IPS DF 4.7 (cell line): ENCODE data around the gene LANCL3.
"Not testable (repeated sequence)": the region's sequence is repeated elsewhere in the genome, so short reads cannot be mapped to it uniquely, and the experiment has no call there.

Source experiments
- DNase-seq: peaks from one replicate; pipeline ENCODE4 v3.0.0-alpha.2; 2013; ENCODE audit warnings: low spot score; ENCODE audit errors: extremely low read depth

Gene LANCL3

DNA sequence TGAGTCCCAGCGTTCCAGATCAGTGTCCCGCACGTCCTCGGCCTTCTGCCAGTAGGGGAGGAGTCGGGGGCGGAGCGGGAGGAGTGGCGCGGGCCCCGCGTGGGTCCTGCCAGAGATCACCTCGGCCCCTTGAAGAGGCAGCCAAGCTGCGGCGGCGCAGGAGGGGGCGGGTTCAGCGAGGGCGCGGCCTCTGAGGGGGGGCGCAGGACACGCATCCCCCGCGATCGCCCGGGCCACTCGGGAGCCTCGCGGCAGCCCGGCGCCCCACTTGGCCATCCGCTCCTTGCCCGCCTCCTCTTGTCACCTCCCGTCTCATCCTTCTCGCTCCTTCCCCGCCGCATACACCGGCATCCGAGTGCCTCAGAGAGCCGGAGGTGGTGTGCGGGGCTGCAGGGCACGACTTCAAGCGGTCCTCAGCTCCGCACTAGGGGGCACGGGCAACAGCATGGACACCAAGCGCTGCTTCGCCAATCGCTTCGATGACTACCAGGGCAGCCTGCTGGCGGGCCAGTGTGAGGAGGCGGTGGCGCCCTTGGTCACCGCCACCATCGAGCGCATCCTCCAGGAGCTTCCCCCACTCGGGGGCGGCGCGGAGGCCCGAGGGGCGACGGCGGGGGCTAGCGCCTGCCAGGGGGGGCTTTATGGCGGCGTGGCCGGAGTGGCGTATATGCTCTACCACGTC, at the start of gene LANCL3:
LANCL3 (plus strand) TSS at position 236 of the 682 bp plus-strand sequence; CDS start at position 446, 210 bp downstream.
- DNase-seq = not testable (repeated sequence)

DNA sequence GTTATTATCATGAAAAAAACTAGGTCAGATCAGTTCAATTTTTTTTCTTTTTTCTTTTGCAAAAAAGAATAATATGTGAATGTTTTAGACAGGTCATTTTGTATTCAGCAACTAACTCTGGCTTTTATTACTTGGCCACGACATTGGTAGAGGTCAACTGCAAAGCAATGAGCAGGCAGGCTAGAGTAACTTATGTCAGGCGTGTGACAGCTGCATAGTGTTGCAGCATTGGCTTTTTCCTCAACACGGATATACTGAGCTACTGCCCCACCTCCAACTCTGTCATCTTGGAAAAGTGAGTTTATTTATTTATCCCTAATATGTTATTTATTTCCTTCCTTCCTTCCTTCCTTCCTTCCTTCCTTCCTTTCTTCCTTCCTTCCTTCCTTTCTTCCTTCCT, 47.8 kb upstream of the LANCL3 start:
- DNase-seq = not testable (repeated sequence)

DNA sequence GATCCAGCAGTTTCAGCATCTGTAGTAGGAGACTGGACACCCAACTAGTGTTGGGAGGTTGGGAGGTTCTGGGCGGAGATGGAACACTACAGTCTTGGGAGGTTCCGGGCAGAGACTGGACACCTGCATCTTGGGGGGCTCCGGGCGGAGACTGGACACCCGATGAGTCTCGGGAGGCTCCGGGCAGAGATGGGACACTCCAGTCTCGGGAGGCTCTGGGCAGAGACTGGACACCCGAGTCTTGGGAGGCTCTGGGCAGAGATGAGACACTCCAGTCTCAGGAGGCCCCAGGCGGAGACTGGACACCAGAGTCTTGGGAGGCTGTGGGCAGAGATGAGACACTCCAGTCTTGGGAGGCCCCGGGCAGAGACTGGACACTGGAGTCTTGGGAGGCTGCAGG, 29.5 kb upstream of the LANCL3 start:
- DNase-seq = no peak

DNA sequence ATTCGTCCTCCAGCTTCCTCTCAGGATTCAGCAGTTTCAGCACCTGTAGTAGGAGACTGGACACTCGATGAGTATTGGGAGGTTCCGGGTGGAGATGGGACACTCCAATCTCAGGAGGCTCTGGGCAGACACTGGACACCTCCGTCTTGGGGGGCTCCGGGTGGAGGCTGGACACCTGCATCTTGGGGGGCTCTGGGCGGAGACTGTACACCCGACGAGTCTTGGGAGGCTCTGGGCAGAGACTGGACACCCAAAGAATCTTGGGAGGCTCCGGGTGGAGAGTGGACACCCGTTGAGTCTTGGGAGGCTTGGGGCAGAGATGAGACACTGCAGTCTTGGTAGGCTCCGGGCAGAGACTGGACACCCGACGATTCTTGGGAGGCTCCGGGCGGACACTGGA, 28.7 kb upstream of the LANCL3 start:
- no peak for DNase-seq

DNA sequence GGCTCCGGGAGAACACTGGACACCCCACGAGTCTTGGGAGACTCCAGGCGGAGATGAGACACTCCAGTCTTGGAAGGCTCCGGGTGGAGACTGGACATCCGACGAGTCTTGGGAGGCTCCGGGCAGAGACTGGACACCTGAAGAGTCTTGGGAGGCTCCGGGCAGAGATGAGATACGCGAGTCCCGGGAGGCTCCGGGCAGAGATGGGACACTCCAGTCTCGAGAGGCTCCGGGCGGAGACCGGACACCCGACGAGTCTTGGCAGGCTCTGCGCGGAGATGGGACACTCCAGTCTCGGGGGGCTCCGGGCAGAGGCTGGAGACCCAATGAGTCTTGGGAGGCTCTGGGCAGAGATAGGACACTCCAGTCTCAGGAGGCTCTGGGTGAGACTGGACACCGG, 28.1 kb upstream of the LANCL3 start:
- no peak for DNase-seq

DNA sequence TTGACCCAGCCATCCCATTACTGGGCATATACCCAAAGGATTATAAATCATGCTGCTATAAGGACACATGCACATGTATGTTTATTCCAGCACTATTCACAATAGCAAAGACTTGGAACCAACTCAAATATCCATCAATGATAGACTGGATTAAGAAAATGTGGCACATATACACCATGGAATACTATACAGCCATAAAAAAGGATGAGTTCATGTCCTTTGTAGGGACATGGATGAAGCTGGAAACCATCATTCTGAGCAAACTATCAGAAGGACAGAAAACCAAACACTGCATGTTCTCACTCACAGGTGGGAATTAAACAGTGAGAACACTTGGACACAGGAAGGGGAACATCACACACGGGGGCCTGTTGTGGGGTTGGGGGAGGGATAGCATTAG, 26.9 kb upstream of the LANCL3 start:
- not testable (repeated sequence) for DNase-seq

DNA sequence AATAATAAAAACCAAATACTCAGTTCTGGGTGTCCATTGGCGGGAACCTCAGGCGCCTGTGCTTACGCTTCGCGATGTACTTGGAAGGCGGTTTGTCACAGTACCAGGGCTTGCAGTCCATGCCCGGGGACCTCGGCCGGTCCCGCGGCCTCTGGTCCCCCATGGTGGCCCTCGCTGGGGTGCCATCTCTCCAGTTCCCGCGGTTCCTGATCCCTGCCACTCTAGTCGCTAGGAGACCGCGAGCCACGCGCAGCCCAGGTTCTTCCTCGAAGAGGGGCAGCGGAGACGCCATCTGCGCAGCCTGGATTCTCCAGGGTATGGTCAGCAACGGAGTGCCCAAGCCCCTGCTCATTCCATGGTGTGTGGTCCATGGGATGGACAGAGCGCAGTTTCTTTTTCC, 26.4 kb upstream of the LANCL3 start:
- no peak for DNase-seq

DNA sequence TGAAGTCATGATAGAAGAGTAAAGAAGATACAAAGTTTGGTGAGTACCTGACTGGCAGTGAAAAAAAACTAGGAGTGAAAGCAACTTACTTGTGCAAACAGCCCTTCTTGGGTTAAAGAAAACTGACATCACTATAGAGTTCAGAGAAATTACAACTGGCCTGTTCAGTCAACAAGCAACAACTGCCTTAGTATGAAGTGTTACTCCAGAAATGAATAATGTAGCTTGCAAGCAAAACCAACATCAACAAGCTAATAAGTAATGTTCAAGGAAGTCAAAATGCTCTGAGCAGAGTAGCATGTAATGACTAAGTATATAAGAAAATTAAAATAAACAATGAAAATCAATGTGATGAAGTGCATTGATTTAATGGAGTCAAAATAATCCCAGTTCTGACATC, 21.8 kb upstream of the LANCL3 start:
- DNase-seq = not testable (repeated sequence)

DNA sequence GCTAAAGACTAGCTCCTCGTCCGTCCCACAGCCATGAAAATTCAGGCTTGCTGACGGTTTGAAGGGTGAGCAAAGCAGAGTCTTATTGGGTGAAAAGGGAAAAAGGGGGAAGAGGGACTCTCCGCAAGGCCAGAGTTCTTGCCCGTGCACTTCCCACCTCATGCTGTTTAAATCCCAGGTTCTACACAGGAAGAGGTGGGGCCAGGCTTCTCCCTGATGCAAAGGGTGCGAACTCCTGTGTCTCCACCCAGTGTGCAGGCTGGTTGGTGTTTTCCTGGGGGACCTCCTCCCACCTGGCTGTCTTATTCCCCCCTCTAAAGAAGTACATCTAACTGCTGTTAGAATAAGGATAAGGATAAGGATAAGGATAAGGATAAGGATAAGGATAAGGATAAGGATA, 18.0 kb upstream of the LANCL3 start:
- DNase-seq = no peak

DNA sequence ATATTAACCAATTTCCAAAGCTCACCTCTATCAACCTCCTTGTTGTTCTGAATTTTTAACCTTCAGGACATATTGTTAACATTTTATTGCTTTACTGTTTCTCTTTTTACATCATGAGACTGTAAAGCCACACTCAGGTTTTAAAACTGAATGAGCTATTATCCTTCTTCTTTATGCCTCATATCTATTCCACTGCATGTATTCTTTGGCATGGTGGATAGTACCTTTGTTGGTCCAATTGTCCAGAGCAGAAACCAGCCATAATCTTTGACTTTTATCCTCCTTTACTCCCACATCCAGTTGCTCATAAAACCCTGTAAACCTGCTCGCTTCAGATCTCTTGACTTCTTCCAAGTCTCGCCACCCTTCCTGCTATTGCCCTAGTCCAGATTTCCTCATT, 6.2 kb upstream of the LANCL3 start:
- DNase-seq = not testable (repeated sequence)

DNA sequence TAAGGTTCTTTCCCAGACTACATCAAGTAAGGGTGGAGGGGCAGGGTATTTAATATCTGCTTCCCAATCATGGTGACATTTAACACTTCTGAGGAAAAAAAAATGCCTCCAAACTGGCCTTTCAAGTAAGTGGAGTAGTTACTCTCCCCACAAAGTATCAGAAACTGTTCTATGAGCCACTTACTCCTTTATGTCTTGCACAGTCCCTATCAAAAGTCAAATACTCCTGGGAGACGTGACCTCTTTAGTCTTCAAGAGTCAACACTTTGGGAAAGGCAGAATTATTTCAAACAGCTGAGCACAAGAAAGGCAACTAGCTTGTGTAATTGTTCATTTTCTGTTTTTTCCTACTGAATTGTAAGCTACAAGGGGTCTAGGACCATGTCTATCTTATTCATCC, 1.1 kb upstream of the LANCL3 start:
- DNase-seq = not testable (repeated sequence)

DNA sequence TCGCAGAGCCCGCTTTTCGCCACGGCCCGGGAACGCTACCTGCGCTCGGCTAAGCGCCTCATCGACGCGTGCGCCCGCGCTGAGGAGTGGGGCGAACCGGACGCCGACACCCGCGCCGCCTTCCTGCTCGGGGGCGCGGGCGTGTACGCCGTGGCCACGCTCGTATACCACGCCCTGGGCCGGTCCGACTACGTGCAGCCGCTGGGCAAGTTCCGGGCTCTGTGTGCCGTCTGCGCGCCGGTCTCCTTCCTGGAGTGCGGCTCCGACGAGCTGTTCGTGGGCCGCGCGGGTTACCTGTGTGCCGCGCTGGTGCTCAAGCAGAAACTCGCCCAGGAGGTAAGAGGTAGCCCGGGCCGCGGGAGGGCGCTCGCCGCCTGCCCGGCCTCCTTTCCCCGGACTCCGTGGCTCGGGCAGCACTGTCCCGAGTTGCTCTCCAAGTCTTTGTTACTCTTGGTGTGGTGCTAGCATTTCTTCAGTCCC, 687 bp downstream of the LANCL3 start:
- DNase-seq = not testable (repeated sequence)

DNA sequence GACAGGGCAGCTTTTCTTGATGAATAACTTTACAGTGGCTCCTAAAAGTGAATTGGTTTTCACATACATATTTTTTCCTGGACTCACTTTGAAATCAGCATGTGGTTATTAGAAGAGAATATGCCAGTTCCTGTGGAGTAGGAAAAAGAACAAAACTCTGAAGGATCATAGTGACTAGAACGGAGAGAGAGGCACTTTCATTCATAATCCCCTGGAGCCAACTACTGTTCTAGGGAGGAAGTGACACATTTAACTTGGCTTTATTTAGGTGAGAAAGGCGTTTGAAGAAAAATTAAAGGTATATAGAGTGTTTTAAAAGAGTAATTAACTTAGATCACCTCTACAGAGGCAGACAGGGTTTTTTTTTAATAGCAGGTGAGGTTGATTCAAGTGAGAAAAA, 1.7 kb downstream of the LANCL3 start:
- DNase-seq = not testable (repeated sequence)

DNA sequence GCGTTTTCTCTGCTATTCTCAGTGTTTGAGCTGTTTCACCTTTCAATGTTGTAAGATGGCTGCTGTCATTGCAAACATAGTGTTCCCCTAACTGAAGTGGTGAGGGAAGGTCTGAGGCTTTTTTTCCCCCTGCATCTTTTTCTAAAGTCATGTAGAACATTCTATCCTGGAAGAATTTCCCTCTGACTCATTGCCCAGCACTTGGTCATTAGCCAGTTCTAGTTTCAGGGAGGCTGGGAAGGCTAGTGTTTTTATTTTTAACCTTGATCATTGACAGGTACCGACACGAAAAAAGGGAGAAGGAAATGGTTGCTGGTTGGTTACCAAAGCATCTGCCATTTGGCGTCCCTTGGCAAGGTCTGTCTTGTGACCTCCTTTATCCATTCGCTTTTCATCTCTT, 6.6 kb downstream of the LANCL3 start:
- DNase-seq = no peak

DNA sequence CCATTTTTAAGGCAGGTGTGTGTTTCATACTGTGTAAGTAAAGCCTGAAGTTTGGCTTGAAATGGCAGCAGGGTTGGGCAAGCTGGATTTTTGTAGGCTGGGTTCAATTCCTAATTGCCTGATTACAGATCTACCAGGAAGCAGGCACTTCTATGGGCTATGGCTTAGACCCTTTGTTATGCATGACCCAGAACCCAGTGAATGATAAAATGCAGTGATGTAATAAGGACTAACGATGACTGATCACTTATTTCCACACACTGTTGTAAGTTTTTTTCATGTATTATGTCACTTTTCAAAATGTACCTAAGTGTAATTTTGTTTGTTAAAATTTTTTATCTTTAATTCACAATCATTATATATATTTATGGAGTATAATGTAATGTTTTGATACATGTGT, 8.6 kb downstream of the LANCL3 start:
- no peak for DNase-seq

DNA sequence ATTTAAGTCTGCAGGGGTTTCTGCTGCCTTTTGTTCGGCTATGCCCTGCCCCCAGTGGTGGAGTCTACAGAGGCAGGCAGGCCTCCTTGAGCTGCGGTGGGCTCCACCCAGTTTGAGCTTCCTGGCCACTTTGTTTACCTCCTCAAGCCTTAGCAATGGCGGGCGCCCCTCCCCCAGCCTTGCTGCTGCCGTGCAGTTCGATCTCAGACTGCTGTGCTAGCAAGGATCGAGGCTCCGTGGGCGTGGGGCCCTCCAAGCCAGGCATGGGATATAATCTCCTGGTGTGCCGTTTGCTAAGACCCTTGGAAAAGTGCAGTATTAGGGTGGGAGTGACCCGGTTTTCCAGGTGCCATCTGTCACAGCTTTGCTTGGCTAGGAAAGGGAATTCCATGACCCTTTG, 15.9 kb downstream of the LANCL3 start:
- not testable (repeated sequence) for DNase-seq

DNA sequence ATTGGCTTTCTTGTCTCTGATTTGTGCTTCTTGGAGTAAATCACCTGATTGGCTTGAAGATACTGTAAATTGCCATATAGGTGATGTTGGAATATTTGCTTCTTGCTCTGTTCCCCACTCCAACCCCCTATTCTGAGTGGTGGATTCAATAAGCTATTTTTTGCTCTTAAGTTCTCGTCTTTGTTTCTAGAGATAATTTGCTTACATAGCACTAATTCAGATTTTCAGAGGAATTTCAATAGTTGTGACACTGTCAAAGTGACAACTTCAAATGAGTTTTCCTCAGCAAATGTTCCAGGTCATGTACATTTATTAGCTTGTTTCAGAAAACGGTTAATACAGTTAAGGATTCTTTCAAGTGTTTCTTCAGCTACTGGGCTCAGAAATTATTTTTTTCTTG, 18.6 kb downstream of the LANCL3 start:
- no peak for DNase-seq

DNA sequence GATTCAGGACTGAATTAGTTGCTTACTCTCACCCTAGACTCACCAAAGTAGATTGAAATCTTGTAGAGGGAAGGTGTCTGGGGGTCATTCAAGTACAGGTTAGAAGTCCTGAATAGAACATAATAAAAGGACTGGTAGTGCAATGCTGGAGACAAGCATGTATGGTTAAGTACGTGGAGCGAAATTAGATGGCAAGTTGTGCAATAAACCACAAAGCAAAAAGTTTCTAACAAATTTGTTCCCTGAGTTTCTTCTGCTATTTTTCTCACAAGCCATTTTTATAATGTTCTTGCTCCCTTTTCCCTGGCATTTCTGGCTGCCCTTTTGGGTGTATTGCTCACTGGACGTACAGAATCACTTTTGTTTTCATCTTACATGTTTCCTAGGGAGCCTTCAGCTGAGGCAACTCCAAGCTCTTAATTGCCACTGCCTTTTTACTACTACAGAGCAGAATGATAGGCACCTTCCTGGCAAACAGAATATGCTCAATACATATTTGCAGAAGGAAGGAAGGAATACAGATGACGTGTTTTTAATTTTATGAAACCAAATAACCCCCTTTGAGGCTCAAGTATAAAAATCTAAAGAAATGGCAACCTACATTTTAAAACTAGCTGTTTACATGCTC, 23.4 kb downstream of the LANCL3 start:
- no peak for DNase-seq

DNA sequence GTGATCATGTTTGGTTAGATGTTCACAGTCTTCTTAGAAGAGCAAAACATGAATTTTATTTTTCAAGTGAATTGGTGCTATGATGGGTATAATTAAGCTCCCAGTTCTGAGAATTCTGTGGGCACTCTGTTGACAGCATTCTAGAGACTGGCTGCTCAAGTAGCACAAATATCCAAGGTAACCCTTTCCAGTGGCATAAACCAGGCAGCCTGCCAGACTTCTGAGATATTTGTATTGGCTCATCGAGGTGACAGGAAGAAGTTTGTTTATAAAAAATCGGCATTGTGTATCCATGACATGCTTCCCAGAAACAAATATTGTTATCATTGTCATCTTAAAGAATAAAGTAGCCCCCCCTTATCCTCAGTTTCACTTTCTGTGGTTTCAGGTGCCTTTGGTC, 28.3 kb downstream of the LANCL3 start:
- no peak for DNase-seq

DNA sequence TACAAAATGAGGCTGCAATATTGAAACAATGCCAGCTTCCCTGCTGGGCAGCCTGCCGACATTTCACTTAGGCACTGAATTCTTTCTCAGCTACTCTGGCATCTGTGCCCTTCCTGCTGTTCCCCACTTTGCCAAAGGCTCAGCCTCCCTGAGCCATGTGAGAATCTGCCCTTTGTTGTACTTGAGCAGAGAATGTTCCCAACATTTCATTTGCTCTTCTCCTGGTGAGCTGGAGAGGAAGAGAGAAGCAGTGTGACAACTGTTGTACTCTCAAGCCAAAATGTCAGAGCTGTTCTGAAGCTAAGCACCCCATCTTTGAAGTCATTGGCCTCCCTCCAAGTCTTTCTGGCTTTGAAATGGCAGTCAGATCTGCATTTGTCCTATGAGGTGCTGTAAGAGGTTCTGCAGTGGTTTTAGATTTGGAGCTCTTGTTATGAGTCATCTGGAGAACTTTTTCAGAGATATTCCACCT, 32.5 kb downstream of the LANCL3 start:
- DNase-seq = no peak

DNA sequence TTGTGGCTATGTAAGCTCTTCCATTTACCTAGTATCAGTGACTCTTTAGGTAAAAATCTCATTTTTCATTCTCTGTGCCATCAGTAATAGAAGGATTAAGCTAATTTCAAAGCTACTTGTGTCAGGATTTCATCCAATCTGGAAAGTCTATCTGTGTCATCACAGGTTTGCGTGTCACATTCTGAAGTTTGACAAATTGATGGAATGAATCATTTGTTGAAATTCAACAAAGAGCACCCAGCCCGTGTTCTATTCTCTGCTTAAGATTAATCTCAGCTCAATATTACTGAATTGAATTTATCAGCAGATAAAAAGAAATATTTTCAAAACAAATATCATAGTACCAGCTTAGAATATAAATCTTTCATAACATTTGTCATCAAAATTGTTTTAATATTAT, 35.8 kb downstream of the LANCL3 start:
- DNase-seq = no peak

DNA sequence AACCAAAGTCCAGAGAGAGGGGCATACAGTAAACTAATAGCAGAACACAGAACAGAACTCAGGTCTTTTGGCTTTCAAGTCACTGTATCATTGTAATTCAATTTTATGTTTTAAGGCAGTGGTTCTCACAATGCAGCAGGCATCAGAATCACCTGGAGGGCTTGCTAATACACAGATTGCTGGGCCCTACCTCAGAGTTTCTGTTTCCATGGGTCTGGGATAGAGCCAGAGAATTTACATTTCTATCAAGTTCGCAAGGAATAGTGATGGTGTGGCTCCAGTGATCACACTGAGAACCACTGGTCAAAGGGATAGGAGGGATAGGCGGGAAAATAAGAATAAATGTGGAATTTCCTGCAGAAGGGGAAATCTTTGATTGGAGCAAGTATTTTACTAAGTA, 36.7 kb downstream of the LANCL3 start:
- peak; percentile 14 for DNase-seq

DNA sequence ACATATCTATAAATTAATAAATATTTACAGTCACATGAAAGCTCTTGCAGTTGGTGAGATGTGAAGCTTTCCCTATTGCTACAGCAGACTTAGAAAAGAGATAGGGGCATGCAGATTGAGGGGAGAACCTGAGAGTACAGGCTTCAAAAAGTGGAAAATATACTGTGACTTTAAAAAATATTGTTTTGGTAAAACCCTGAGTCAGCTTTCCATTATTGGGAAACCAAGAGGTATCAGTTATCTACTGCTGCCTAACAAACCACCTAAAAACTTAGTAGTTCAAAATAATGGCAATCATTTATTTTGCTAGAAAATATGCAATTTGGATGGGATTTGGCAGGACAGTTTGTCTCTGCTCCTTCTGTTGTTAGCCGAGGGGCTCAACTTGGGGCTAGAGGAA, 38.3 kb downstream of the LANCL3 start:
- no peak for DNase-seq
